Measurements from ENCODE around the gene RBM39. TPM values are rescaled to one million over a fixed set of nuclear protein-coding genes. Genes with fewer than 3 reads are reported as not detected.

Gene RBM39
- total and polyA plus RNA-seq, 9 of the 15 experiments (the other 6 are each of a cell fraction or from before 2014, with no cell fraction given): 143 to 319 (median 228) TPM

DNA sequence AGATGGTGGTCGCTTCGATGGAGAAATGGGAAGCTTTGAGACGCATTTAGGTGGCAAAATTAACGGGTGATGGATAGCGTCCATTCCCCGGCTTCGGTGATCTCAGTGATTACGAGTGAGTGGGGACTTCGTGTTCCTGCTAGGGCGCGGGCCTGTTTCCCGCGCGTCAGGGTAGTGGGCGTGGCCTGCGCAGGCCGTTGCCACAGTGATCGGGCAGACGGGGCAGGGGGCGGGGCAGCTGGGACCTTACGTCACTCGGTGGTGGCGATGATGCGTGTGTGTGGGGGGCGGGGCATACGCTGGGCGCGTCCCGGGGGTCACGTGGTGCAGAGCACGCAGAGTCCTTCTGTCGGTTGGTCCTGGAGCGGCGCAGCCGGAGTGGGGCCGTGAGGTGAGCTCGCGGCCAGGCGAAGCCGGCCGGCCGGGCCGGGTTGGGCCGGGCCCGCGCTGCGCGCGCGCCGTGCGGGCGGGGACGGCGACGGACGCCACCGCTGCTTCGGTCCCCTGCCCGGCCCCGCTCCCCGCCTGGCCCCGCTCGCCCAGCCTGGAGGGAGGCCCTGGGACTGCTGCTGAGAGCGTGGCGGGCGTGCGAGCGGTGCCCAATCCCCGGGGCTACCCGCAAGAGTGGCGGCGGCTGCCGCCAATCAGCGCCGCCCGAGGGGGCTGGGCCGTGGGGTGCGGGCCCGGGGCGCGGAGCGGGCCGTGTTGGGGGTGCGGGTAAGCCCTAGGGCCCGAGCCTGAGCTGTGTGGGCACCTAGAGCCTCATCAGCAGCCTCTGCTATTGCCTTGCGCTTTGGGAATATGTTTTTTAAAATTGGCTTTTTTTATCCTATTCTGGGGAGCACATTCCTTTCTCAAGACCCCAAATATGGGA is 29.9 kb upstream of the RBM39 start, which contains the start of gene PHF20 (continued):
- TF ChIP-seq, protein P1, sequence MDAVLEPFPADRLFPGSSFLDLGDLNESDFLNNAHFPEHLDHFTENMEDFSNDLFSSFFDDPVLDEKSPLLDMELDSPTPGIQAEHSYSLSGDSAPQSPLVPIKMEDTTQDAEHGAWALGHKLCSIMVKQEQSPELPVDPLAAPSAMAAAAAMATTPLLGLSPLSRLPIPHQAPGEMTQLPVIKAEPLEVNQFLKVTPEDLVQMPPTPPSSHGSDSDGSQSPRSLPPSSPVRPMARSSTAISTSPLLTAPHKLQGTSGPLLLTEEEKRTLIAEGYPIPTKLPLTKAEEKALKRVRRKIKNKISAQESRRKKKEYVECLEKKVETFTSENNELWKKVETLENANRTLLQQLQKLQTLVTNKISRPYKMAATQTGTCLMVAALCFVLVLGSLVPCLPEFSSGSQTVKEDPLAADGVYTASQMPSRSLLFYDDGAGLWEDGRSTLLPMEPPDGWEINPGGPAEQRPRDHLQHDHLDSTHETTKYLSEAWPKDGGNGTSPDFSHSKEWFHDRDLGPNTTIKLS (IDR thresholded peaks at IDR 0.05; ENCODE audit: borderline replicate concordance, low read depth): 0 out of 2 replicates have a peak, but pooled peaks have one; percentile 28
- TF ChIP-seq, protein P2, sequence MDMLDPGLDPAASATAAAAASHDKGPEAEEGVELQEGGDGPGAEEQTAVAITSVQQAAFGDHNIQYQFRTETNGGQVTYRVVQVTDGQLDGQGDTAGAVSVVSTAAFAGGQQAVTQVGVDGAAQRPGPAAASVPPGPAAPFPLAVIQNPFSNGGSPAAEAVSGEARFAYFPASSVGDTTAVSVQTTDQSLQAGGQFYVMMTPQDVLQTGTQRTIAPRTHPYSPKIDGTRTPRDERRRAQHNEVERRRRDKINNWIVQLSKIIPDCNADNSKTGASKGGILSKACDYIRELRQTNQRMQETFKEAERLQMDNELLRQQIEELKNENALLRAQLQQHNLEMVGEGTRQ (CRISPR knock-in tag; IDR thresholded peaks at IDR 0.05): peak; percentile 96
- TF ChIP-seq NR2F6 (CRISPR knock-in tag; IDR thresholded peaks at IDR 0.05): no peak
- no peak for TF ChIP-seq ZNF212 (CRISPR knock-in tag; IDR thresholded peaks at IDR 0.05)
- TF ChIP-seq, protein P3, sequence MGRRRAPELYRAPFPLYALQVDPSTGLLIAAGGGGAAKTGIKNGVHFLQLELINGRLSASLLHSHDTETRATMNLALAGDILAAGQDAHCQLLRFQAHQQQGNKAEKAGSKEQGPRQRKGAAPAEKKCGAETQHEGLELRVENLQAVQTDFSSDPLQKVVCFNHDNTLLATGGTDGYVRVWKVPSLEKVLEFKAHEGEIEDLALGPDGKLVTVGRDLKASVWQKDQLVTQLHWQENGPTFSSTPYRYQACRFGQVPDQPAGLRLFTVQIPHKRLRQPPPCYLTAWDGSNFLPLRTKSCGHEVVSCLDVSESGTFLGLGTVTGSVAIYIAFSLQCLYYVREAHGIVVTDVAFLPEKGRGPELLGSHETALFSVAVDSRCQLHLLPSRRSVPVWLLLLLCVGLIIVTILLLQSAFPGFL (CRISPR knock-in tag; IDR thresholded peaks at IDR 0.05): no peak
- TF ChIP-seq LARP7 (IDR thresholded peaks at IDR 0.05): no peak
- no peak for TF ChIP-seq NUFIP1 (IDR thresholded peaks at IDR 0.05; ENCODE audit: partially characterized antibody)
- TF ChIP-seq MYC (IDR thresholded peaks at IDR 0.05; ENCODE audit: low read depth, low read length): peak; percentile 88
- TF ChIP-seq MYC (CRISPR knock-in tag; IDR thresholded peaks at IDR 0.05; ENCODE audit: borderline replicate concordance, low read depth): no peak
- no peak for TF ChIP-seq DNMT1 (IDR thresholded peaks at IDR 0.05)
- no peak for TF ChIP-seq KAT7 (CRISPR knock-in tag; IDR thresholded peaks at IDR 0.05; ENCODE audit: borderline replicate concordance)
- TF ChIP-seq ZKSCAN3 (CRISPR knock-in tag; IDR thresholded peaks at IDR 0.05): no peak
- TF ChIP-seq, protein P4, sequence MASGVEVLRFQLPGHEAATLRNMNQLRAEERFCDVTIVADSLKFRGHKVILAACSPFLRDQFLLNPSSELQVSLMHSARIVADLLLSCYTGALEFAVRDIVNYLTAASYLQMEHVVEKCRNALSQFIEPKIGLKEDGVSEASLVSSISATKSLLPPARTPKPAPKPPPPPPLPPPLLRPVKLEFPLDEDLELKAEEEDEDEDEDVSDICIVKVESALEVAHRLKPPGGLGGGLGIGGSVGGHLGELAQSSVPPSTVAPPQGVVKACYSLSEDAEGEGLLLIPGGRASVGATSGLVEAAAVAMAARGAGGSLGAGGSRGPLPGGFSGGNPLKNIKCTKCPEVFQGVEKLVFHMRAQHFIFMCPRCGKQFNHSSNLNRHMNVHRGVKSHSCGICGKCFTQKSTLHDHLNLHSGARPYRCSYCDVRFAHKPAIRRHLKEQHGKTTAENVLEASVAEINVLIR (CRISPR knock-in tag; IDR thresholded peaks at IDR 0.05): 0 out of 2 replicates have a peak, but pooled peaks have one; percentile 22
- TF ChIP-seq FOXJ3 (CRISPR knock-in tag; IDR thresholded peaks at IDR 0.05): no peak
- no peak for TF ChIP-seq ESRRB (CRISPR knock-in tag; IDR thresholded peaks at IDR 0.05; ENCODE audit: borderline replicate concordance)
- TF ChIP-seq MTA2 (IDR thresholded peaks at IDR 0.05; ENCODE audit: low read depth): no peak
- TF ChIP-seq, protein P5, sequence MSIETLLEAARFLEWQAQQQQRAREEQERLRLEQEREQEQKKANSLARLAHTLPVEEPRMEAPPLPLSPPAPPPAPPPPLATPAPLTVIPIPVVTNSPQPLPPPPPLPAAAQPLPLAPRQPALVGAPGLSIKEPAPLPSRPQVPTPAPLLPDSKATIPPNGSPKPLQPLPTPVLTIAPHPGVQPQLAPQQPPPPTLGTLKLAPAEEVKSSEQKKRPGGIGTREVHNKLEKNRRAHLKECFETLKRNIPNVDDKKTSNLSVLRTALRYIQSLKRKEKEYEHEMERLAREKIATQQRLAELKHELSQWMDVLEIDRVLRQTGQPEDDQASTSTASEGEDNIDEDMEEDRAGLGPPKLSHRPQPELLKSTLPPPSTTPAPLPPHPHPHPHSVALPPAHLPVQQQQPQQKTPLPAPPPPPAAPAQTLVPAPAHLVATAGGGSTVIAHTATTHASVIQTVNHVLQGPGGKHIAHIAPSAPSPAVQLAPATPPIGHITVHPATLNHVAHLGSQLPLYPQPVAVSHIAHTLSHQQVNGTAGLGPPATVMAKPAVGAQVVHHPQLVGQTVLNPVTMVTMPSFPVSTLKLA (conservative IDR thresholded peaks at IDR 0.05): peak; percentile 76 to 80
- TF ChIP-seq ARHGAP35 (IDR thresholded peaks at IDR 0.05; ENCODE audit: partially characterized antibody): no peak
- TF ChIP-seq, protein P6, sequence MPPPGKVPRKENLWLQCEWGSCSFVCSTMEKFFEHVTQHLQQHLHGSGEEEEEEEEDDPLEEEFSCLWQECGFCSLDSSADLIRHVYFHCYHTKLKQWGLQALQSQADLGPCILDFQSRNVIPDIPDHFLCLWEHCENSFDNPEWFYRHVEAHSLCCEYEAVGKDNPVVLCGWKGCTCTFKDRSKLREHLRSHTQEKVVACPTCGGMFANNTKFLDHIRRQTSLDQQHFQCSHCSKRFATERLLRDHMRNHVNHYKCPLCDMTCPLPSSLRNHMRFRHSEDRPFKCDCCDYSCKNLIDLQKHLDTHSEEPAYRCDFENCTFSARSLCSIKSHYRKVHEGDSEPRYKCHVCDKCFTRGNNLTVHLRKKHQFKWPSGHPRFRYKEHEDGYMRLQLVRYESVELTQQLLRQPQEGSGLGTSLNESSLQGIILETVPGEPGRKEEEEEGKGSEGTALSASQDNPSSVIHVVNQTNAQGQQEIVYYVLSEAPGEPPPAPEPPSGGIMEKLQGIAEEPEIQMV (tag; conservative IDR thresholded peaks at IDR 0.05; ENCODE audit: low read depth): no peak
- no peak for TF ChIP-seq STAG1 (CRISPR knock-in tag; IDR thresholded peaks at IDR 0.05; ENCODE audit: borderline replicate concordance)
- TF ChIP-seq MECOM (CRISPR knock-in tag; IDR thresholded peaks at IDR 0.05): no peak
